Activated CD4-positive, alpha-beta memory T cell treated with anti-CD3 and anti-CD28 coated beads for 36 hours (primary cell): ENCODE results near the gene OR6Y1. TPM values are rescaled to one million over a fixed set of nuclear protein-coding genes. Genes with fewer than 3 reads are reported as not detected.

Experiments used
- CTCF ChIA-PET: fragments of 350-600 bp; sonication (Branson Sonifier 250); formaldehyde crosslinking; loops from one replicate; lab custom pipeline; 2021; ENCODE audit warnings: antibody characterized with exemption, inconsistent platforms; lab: Charles Lee
- POLR2A ChIA-PET: fragments of 350-600 bp; sonication (Branson Sonifier 250); formaldehyde crosslinking; loops from one replicate; lab custom pipeline; 2021; ENCODE audit warnings: antibody characterized with exemption; lab: Charles Lee
- DNase-seq: peaks from one replicate; pipeline ENCODE4 v3.0.0-alpha.2; 2020
- H3K27ac Mint-ChIP-seq: one replicate; pipeline ENCODE4 v1.8.0; 2021; ENCODE audit warnings: mixed read lengths
- H3K27me3 Mint-ChIP-seq: one replicate; pipeline ENCODE4 v1.8.0; 2021; ENCODE audit warnings: mixed read lengths
- H3K36me3 Mint-ChIP-seq: one replicate; pipeline ENCODE4 v1.8.0; 2021; ENCODE audit warnings: mixed read lengths
- H3K4me1 Mint-ChIP-seq: one replicate; pipeline ENCODE4 v1.8.0; 2021; ENCODE audit warnings: low read depth, mixed read lengths
- H3K4me3 Mint-ChIP-seq: one replicate; pipeline ENCODE4 v1.8.0; 2021; ENCODE audit warnings: mild to moderate bottlenecking, mixed read lengths
- H3K9me3 Mint-ChIP-seq: one replicate; pipeline ENCODE4 v1.8.0; 2021; ENCODE audit warnings: mixed read lengths
- intact Hi-C: fragments of 100-400 bp; cut with micrococcal nuclease; formaldehyde crosslinking; loops from one replicate; pipeline ENCODE4 v1.15.1; 2023
- total RNA-seq, 2 experiments: library from RNA; stranded (reverse); gene quantifications; one replicate each; pipeline ENCODE4 v1.2.3, GENCODE V29; 2021

The OR6Y1 gene
- total RNA-seq, 2 experiments from 2014 or later = not detected

DNA sequence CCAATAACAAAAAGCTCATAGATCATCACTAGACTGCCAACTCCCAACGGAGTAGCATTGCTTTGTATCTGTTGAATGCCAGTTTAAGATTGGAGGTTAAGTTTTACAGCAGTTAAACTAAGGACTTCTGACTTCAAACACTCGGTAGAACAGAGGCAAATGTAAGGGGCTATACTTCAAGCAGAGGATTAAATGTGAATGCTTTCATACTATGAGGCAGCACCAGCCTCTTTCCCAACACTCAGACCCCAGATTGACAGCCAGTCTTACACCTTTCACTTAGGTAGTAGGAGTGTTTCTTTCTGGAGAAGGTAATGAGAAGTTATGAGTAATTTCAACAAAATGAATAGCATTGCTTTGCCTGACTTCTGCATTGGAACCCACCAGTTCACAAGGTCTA is 59.4 kb downstream of the OR6Y1 start:
- CTCF ChIA-PET = interaction anchor here (1.3 kb wide), 1 partner anchor 12 kb away, joined by 3 read pairs; no protein-coding TSS in a partner anchor
- DNase-seq = no peak
- no peak overlapping the region for H3K4me3 Mint-ChIP-seq
- no peaks in the 10 kb centered on the region for H3K9me3 Mint-ChIP-seq
- POLR2A ChIA-PET = no interaction called here
- H3K4me1 Mint-ChIP-seq = no peaks in the 10 kb centered on the region
- intact Hi-C loops = no loop called here
- no peaks in the 10 kb centered on the region for H3K36me3 Mint-ChIP-seq
- no peak overlapping the region for H3K27ac Mint-ChIP-seq
- H3K27me3 Mint-ChIP-seq = peaks cover 7% of the 10 kb centered on the region

Other genes with a start within 250 kb of the OR6Y1 start
- gene CD1B, start 222.9 kb downstream of the OR6Y1 start, total RNA-seq = not detected
- gene CD1E, start 200.5 kb downstream of the OR6Y1 start, total RNA-seq = not detected
- gene OR10T2, start 154.9 kb downstream of the OR6Y1 start, total RNA-seq = not detected
- gene OR10K2, start 128.2 kb downstream of the OR6Y1 start, total RNA-seq = not detected
- gene OR10K1, start 92.6 kb downstream of the OR6Y1 start, total RNA-seq = not detected
- not detected for gene OR10R2, start 82.2 kb downstream of the OR6Y1 start, total RNA-seq
- not detected for gene OR6P1, start 16.2 kb upstream of the OR6Y1 start, total RNA-seq
- gene OR10X1, start 25.5 kb upstream of the OR6Y1 start, total RNA-seq = not detected
- not detected for gene OR10Z1, start 50.9 kb upstream of the OR6Y1 start, total RNA-seq
- under 1 TPM in 1 of 2 experiments, not detected in 1; 0.10 TPM for gene SPTA1, start 132.3 kb upstream of the OR6Y1 start, total RNA-seq
- not detected for gene OR6K2, start 146.2 kb upstream of the OR6Y1 start, total RNA-seq
- gene OR6K3, start 166.3 kb upstream of the OR6Y1 start, total RNA-seq = not detected
- gene OR6K6, start 200.3 kb upstream of the OR6Y1 start, total RNA-seq = not detected
- not detected for gene OR6N1, start 217.8 kb upstream of the OR6Y1 start, total RNA-seq
- gene OR6N2, start 226.8 kb upstream of the OR6Y1 start, total RNA-seq = not detected